OCI-LY1 (cell line): ENCODE data around the gene NLRP1.

ENCODE experiments used
- H2AFZ ChIP-seq: fragments of 200-600 bp; sonication (generic), shearing (Covaris generic); 2 replicates; pipeline ENCODE4 v1.6.0; 2014; ENCODE audit warnings: antibody characterized with exemption, mild to moderate bottlenecking, low read length
- H3F3A ChIP-seq: fragments of 200-600 bp; sonication (generic), shearing (Covaris generic); 2 replicates; pipeline ENCODE4 v1.6.0; 2014; ENCODE audit warnings: mild to moderate bottlenecking, antibody characterized with exemption, low read length, moderate library complexity; ENCODE audit not compliant: insufficient read depth
- H3K27ac ChIP-seq: fragments of 200-600 bp; sonication (generic); 2 replicates; pipeline ENCODE4 v1.5.1; 2014; ENCODE audit warnings: low read length, mixed run types, mild to moderate bottlenecking, low read depth; ENCODE audit not compliant: poor library complexity, severe bottlenecking
- H3K27me3 ChIP-seq: fragments of 200-600 bp; sonication (generic); 2 replicates; pipeline ENCODE4 v1.6.0; 2014; ENCODE audit warnings: antibody characterized with exemption, mild to moderate bottlenecking, low read length, moderate library complexity; ENCODE audit not compliant: insufficient read depth
- H3K36me3 ChIP-seq: fragments of 200-600 bp; sonication (generic); 2 replicates; pipeline ENCODE4 v1.6.1; 2014; ENCODE audit warnings: mild to moderate bottlenecking, antibody characterized with exemption, low read length, moderate library complexity, mixed read lengths; ENCODE audit not compliant: insufficient read depth
- H3K4me1 ChIP-seq: fragments of 200-600 bp; sonication (generic); 2 replicates; pipeline ENCODE4 v1.5.1; 2014; ENCODE audit warnings: mild to moderate bottlenecking, low read length, moderate library complexity; ENCODE audit not compliant: insufficient read depth, severe bottlenecking
- H3K4me2 ChIP-seq: fragments of 200-600 bp; sonication (generic), shearing (Covaris generic); 2 replicates; pipeline ENCODE4 v1.6.1; 2014; ENCODE audit warnings: low read length
- H3K4me3 ChIP-seq: fragments of 200-600 bp; sonication (generic); 2 replicates; pipeline ENCODE4 v1.5.1; 2014; ENCODE audit warnings: low read length, low read depth, mild to moderate bottlenecking, mixed read lengths; ENCODE audit not compliant: poor library complexity, severe bottlenecking
- H3K79me2 ChIP-seq: fragments of 200-600 bp; shearing (Covaris generic); 2 replicates; pipeline ENCODE4 v1.6.1; 2016; ENCODE audit warnings: mixed run types, low read length, mixed read lengths; ENCODE audit not compliant: insufficient read depth
- H3K9ac ChIP-seq: fragments of 200-600 bp; sonication (generic), shearing (Covaris generic); 2 replicates; pipeline ENCODE4 v1.6.1; 2014; ENCODE audit warnings: mild to moderate bottlenecking, low read length, mixed read lengths
- H3K9me2 ChIP-seq: fragments of 200-600 bp; sonication (generic), shearing (Covaris generic); 2 replicates; pipeline ENCODE4 v1.6.1; 2014; ENCODE audit warnings: low read depth, mild to moderate bottlenecking, low read length, mixed read lengths
- H3K9me3 ChIP-seq: fragments of 200-600 bp; shearing (Covaris generic); 2 replicates; pipeline ENCODE4 v1.6.1; 2014; ENCODE audit warnings: low read length, mixed read lengths
- H4K20me1 ChIP-seq: fragments of 200-600 bp; sonication (generic), shearing (Covaris generic); 2 replicates; pipeline ENCODE4 v1.6.0; 2016; ENCODE audit warnings: mild to moderate bottlenecking, low read length; ENCODE audit not compliant: insufficient read depth
- CTCF ChIP-seq: fragments of 200-600 bp; sonication (generic), shearing (Covaris generic); IDR thresholded peaks from 2 replicates; pipeline ENCODE4 v1.5.1; 2017; ENCODE audit warnings: mild to moderate bottlenecking, antibody characterized with exemption, low read length, moderate library complexity, mixed read lengths
- EZH2 ChIP-seq: fragments of 200-600 bp; sonication (generic), shearing (Covaris generic); IDR thresholded peaks from 2 replicates; pipeline ENCODE4 v1.8.0; 2017; ENCODE audit warnings: borderline replicate concordance, mixed run types, mild to moderate bottlenecking, antibody characterized with exemption, low read length, moderate library complexity, mixed read lengths

The NLRP1 gene

GRCh38 chr17:5533486-5534315 is 50.6 kb downstream of the NLRP1 start:
- Histone ChIP-seq H3K4me1 (no peaks in the 10 kb centered on the region), H3K9me2 (no peaks in the 10 kb centered on the region), H3K4me2 (no peak overlapping the region), H3F3A (no peaks in the 10 kb centered on the region), H3K27me3 (no peaks in the 10 kb centered on the region), H2AFZ (no peak overlapping the region), H3K4me3 (no peak overlapping the region), H3K36me3 (peaks cover 27% of the 10 kb centered on the region; the same call in 1 of the 2 replicates), H4K20me1 (no peaks in the 10 kb centered on the region), H3K27ac (no peak overlapping the region), H3K9ac (no peak overlapping the region), H3K79me2 (no peaks in the 10 kb centered on the region), H3K9me3 (no peaks in the 10 kb centered on the region)
- TF ChIP-seq EZH2 (no peak), CTCF (no peak)

- Histone ChIP-seq H3F3A (no peaks in the 10 kb centered on the region), H3K9me2 (no peaks in the 10 kb centered on the region), H2AFZ (no peak overlapping the region), H3K4me1 (no peaks in the 10 kb centered on the region), H3K27ac (no peak overlapping the region), H3K9ac (no peak overlapping the region), H4K20me1 (no peaks in the 10 kb centered on the region), H3K79me2 (no peaks in the 10 kb centered on the region), H3K36me3 (peaks cover 27% of the 10 kb centered on the region; the same call in 1 of the 2 replicates), H3K4me3 (no peak overlapping the region), H3K9me3 (no peaks in the 10 kb centered on the region), H3K4me2 (no peak overlapping the region), H3K27me3 (no peaks in the 10 kb centered on the region)
- TF ChIP-seq CTCF (no peak), EZH2 (no peak)
These were observed 51.7 kb downstream of the NLRP1 start for GRCh38 chr17:5532581-5532980.

GRCh38 chr17:5531085-5531418 is 53.3 kb downstream of the NLRP1 start:
- Histone ChIP-seq H3K4me3 (no peak overlapping the region), H3K27ac (no peak overlapping the region), H3K27me3 (no peaks in the 10 kb centered on the region), H3K9me3 (no peaks in the 10 kb centered on the region), H3K9me2 (no peaks in the 10 kb centered on the region), H3K79me2 (no peaks in the 10 kb centered on the region), H3K36me3 (peaks cover 19% of the 10 kb centered on the region), H3F3A (no peaks in the 10 kb centered on the region), H3K9ac (no peak overlapping the region), H3K4me2 (no peak overlapping the region), H2AFZ (no peak overlapping the region), H3K4me1 (no peaks in the 10 kb centered on the region), H4K20me1 (no peaks in the 10 kb centered on the region)
- TF ChIP-seq CTCF (no peak), EZH2 (no peak)
